ENCODE data around the gene TNFAIP3.
"Not testable (repeated sequence)": the region's sequence is repeated elsewhere in the genome, so short reads cannot be mapped to it uniquely, and the experiment has no call there.

TNFAIP3 gene

GRCh38 chr6:137880746-137881521 lies 13.9 kb downstream of the TNFAIP3 start:
- no peaks in the 10 kb centered on the region for H3K27me3 ChIP-seq (ENCODE audit: insufficient read depth, insufficient read length)
- no peaks in the 10 kb centered on the region for H3K9me3 ChIP-seq (ENCODE audit: insufficient read depth, low read length)
- H3K36me3 ChIP-seq (ENCODE audit: insufficient read depth, insufficient read length, low read length) = peaks cover 68% of the 10 kb centered on the region
- TF ChIP-seq ZNF274 (IDR thresholded peaks at IDR 0.05; ENCODE audit: low read depth, low read length) (no peak), YY1 (IDR thresholded peaks at IDR 0.05; ENCODE audit: insufficient read depth, insufficient read length) (no peak), SUZ12 (IDR thresholded peaks at IDR 0.05; ENCODE audit: extremely low read depth, insufficient read depth, insufficient read length) (no peak)
- no peak overlapping the region for H3K4me3 ChIP-seq (ENCODE audit: insufficient read length, low read depth)
- no peak overlapping the region for H3K9ac ChIP-seq (ENCODE audit: insufficient read length, low read depth)
- DNase-seq (ENCODE audit: low read depth, low spot score) = no peak
- H3K4me1 ChIP-seq (ENCODE audit: insufficient read depth, insufficient read length) = no peaks in the 10 kb centered on the region

DNA sequence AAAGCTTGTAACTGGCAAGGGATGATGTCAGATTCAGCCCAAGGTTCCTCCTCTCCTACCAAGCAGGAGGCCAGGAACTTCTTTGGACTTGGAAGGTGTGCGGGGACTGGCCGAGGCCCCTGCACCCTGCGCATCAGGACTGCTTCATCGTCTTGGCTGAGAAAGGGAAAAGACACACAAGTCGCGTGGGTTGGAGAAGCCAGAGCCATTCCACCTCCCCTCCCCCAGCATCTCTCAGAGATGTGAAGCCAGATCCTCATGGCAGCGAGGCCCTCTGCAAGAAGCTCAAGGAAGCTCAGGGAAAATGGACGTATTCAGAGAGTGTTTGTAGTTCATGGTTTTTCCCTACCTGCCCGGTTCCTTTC lies 14.4 kb downstream of the TNFAIP3 start:
- no peaks in the 10 kb centered on the region for H3K27me3 ChIP-seq (ENCODE audit: insufficient read depth, insufficient read length)
- TF ChIP-seq ZNF274 (IDR thresholded peaks at IDR 0.05; ENCODE audit: low read depth, low read length) (no peak), SUZ12 (IDR thresholded peaks at IDR 0.05; ENCODE audit: extremely low read depth, insufficient read depth, insufficient read length) (no peak), YY1 (IDR thresholded peaks at IDR 0.05; ENCODE audit: insufficient read depth, insufficient read length) (no peak)
- DNase-seq (ENCODE audit: low read depth, low spot score) = no peak
- H3K9ac ChIP-seq (ENCODE audit: insufficient read length, low read depth) = no peak overlapping the region
- no peaks in the 10 kb centered on the region for H3K4me1 ChIP-seq (ENCODE audit: insufficient read depth, insufficient read length)
- peaks cover 62% of the 10 kb centered on the region for H3K36me3 ChIP-seq (ENCODE audit: insufficient read depth, insufficient read length, low read length)
- H3K4me3 ChIP-seq (ENCODE audit: insufficient read length, low read depth) = no peak overlapping the region
- H3K9me3 ChIP-seq (ENCODE audit: insufficient read depth, low read length) = no peaks in the 10 kb centered on the region

DNA sequence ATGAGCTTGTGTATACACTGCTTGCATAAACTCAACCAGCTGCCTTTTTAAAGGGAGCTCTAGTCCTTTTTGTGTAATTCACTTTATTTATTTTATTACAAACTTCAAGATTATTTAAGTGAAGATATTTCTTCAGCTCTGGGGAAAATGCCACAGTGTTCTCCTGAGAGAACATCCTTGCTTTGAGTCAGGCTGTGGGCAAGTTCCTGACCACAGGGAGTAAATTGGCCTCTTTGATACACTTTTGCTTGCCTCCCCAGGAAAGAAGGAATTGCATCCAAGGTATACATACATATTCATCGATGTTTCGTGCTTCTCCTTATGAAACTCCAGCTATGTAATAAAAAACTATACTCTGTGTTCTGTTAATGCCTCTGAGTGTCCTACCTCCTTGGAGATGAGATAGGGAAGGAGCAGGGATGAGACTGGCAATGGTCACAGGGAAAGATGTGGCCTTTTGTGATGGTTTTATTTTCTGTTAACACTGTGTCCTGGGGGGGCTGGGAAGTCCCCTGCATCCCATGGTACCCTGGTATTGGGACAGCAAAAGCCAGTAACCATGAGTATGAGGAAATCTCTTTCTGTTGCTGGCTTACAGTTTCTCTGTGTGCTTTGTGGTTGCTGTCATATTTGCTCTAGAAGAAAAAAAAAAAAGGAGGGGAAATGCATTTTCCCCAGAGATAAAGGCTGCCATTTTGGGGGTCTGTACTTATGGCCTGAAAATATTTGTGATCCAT lies 15.3 kb downstream of the TNFAIP3 start:
- no peaks in the 10 kb centered on the region for H3K27me3 ChIP-seq (ENCODE audit: insufficient read depth, insufficient read length)
- no peak for TF ChIP-seq YY1 (IDR thresholded peaks at IDR 0.05; ENCODE audit: insufficient read depth, insufficient read length)
- TF ChIP-seq ZNF274 (IDR thresholded peaks at IDR 0.05; ENCODE audit: low read depth, low read length) = no peak
- TF ChIP-seq SUZ12 (IDR thresholded peaks at IDR 0.05; ENCODE audit: extremely low read depth, insufficient read depth, insufficient read length) = no peak
- no peak for DNase-seq (ENCODE audit: low read depth, low spot score)
- H3K4me1 ChIP-seq (ENCODE audit: insufficient read depth, insufficient read length) = no peaks in the 10 kb centered on the region
- peaks cover 53% of the 10 kb centered on the region for H3K36me3 ChIP-seq (ENCODE audit: insufficient read depth, insufficient read length, low read length)
- H3K9ac ChIP-seq (ENCODE audit: insufficient read length, low read depth) = no peak overlapping the region
- no peaks in the 10 kb centered on the region for H3K9me3 ChIP-seq (ENCODE audit: insufficient read depth, low read length)
- no peak overlapping the region for H3K4me3 ChIP-seq (ENCODE audit: insufficient read length, low read depth)

DNA sequence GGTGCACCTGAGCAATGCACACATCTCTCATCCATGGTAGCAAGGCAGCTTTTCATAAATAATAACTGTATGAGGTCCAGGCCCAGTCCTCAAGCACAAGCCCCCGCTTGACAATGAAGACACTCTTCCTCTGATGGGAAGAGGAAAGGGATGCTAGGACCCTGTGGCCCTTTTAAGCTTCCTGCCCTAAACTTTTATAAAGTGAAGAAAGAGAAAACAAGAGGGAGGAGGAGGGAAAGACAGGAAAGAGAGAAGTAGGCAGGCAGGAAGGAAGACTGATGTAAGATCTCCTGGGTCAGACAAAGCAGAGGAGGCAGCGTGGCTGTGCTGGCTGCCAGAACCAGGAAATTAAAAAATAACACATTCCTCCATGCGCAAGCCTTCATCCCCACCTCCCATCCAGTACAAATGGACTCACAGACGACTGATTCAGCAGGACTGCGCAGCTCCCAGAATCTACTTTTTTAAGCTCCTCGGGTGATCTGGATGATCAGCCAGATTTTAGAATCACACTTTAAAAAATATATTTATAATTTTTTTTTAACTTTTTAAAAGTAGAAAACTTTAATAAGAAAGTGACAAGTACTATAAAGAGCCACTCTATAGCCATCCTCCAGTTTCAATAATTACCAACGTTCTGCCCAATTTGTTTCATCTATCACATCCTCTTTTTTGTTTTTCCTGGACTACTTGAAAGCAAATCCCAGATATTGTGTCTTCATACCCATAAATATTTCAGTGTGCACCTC lies 16.5 kb downstream of the TNFAIP3 start:
- Histone ChIP-seq H3K4me1 (ENCODE audit: insufficient read depth, insufficient read length) (no peaks in the 10 kb centered on the region), H3K4me3 (ENCODE audit: insufficient read length, low read depth) (no peak overlapping the region), H3K36me3 (ENCODE audit: insufficient read depth, insufficient read length, low read length) (peaks cover 42% of the 10 kb centered on the region), H3K27me3 (ENCODE audit: insufficient read depth, insufficient read length) (no peaks in the 10 kb centered on the region), H3K9ac (ENCODE audit: insufficient read length, low read depth) (no peak overlapping the region), H3K9me3 (ENCODE audit: insufficient read depth, low read length) (no peaks in the 10 kb centered on the region)
- DNase-seq (ENCODE audit: low read depth, low spot score) = no peak
- TF ChIP-seq ZNF274 (IDR thresholded peaks at IDR 0.05; ENCODE audit: low read depth, low read length) = no peak
- no peak for TF ChIP-seq YY1 (IDR thresholded peaks at IDR 0.05; ENCODE audit: insufficient read depth, insufficient read length)
- no peak for TF ChIP-seq SUZ12 (IDR thresholded peaks at IDR 0.05; ENCODE audit: extremely low read depth, insufficient read depth, insufficient read length)

DNA sequence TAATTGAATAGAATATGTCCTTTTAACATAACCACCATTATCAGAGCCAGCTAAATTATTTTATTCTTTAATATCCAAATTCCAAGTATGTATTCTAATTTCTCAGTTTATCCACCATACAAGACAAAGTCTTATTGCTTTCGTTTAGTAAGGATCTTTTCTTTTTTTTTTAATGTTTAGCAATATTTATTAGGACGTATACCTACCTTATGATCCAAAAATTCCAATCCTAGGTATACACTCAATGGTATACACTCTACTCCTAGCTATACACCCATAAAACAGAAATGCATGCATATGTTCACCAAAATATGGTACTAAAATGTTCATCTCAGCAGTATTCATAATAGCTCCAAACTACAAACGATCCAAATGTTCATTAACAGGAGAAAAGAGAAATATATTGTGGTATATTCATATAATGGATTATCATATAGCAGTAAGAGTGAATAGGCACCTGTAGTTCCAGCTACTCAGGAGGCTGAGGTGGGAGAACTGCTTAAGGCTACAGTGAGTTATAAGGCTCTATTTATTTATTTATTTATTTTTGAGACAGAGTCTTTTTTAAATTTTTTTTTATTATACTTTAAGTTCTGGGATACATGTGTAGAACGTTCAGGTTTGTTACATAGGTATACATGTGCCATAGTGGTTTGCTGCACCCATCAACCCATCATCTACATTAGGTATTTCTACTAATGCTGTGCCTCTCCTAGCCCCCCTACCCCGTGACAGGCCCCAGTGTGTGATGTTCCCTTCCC lies 17.3 kb downstream of the TNFAIP3 start:
- Histone ChIP-seq H3K4me1 (ENCODE audit: insufficient read depth, insufficient read length) (no peaks in the 10 kb centered on the region), H3K9me3 (ENCODE audit: insufficient read depth, low read length) (no peaks in the 10 kb centered on the region), H3K4me3 (ENCODE audit: insufficient read length, low read depth) (no peak overlapping the region), H3K9ac (ENCODE audit: insufficient read length, low read depth) (no peak overlapping the region), H3K36me3 (ENCODE audit: insufficient read depth, insufficient read length, low read length) (peaks cover 34% of the 10 kb centered on the region), H3K27me3 (ENCODE audit: insufficient read depth, insufficient read length) (no peaks in the 10 kb centered on the region)
- no peak for TF ChIP-seq YY1 (IDR thresholded peaks at IDR 0.05; ENCODE audit: insufficient read depth, insufficient read length)
- no peak for TF ChIP-seq SUZ12 (IDR thresholded peaks at IDR 0.05; ENCODE audit: extremely low read depth, insufficient read depth, insufficient read length)
- TF ChIP-seq ZNF274 (IDR thresholded peaks at IDR 0.05; ENCODE audit: low read depth, low read length) = no peak
- DNase-seq (ENCODE audit: low read depth, low spot score) = no peak

DNA sequence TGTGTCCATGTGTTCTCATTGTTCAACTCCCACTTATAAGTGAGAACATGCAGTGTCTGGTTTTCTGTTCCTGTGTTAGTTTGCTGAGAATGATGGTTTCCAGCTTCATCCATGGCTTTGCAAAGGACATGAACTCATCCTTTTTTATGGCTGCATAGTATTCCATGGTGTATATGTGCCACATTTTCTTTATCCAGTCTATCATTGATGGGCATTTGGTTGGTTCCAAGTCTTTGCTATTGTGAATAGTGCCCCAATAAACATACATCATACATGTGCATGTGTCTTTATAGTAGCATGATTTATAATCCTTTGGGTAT lies 17.8 kb downstream of the TNFAIP3 start:
- H3K9ac ChIP-seq (ENCODE audit: insufficient read length, low read depth); H3K9me3 ChIP-seq (ENCODE audit: insufficient read depth, low read length); DNase-seq (ENCODE audit: low read depth, low spot score); H3K4me3 ChIP-seq (ENCODE audit: insufficient read length, low read depth); H3K27me3 ChIP-seq (ENCODE audit: insufficient read depth, insufficient read length); H3K4me1 ChIP-seq (ENCODE audit: insufficient read depth, insufficient read length): not testable (repeated sequence)
- peaks cover 31% of the 10 kb centered on the region for H3K36me3 ChIP-seq (ENCODE audit: insufficient read depth, insufficient read length, low read length)

DNA sequence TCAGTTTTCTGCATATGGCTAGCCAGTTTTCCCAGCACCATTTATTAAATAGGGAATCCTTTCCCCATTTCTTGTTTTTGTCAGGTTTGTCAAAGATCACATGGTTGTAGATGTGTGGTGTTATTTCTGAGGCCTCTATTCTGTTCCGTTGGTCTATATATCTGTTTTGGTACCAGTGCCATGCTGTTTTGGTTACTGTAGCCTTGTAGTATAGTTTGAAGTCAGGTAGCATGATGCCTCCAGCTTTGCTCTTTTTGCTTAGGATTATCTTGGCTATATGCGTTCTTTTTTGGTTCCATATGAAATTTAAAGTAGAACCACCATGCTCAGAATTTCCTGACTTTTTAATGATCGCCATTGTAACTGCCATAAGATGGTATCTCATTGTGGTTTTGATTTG lies 19.2 kb downstream of the TNFAIP3 start:
- H3K4me3 ChIP-seq (ENCODE audit: insufficient read length, low read depth); DNase-seq (ENCODE audit: low read depth, low spot score); H3K4me1 ChIP-seq (ENCODE audit: insufficient read depth, insufficient read length); H3K9me3 ChIP-seq (ENCODE audit: insufficient read depth, low read length); H3K9ac ChIP-seq (ENCODE audit: insufficient read length, low read depth); H3K27me3 ChIP-seq (ENCODE audit: insufficient read depth, insufficient read length): not testable (repeated sequence)
- peaks cover 17% of the 10 kb centered on the region for H3K36me3 ChIP-seq (ENCODE audit: insufficient read depth, insufficient read length, low read length)

Data from NT2/D1 (cell line).